Urinary bladder (tissue), 4 donors: ENCODE results near the gene WLS. TPM values are rescaled to one million over a fixed set of nuclear protein-coding genes. Genes with fewer than 3 reads are reported as not detected.

Experiments used
- DNase-seq: peaks from one replicate; pipeline ENCODE4 v3.0.0-alpha.2; 2015; ENCODE audit errors: extremely low spot score
- H3K27ac ChIP-seq: one replicate; pipeline ENCODE4 v1.5.1; 2013; ENCODE audit warnings: low read depth, mild to moderate bottlenecking, moderate library complexity
- H3K36me3 ChIP-seq: one replicate; pipeline ENCODE4 v1.6.1; 2013; ENCODE audit warnings: mild to moderate bottlenecking, moderate library complexity; ENCODE audit not compliant: insufficient read depth
- H3K4me1 ChIP-seq: one replicate; pipeline ENCODE4 v1.6.1; 2013; ENCODE audit warnings: mild to moderate bottlenecking, moderate library complexity; ENCODE audit not compliant: insufficient read depth
- H3K4me3 ChIP-seq: one replicate; pipeline ENCODE4 v1.5.1; 2013; ENCODE audit warnings: low read depth, low read length
- WGBS: extraction: QIAGEN DNeasy Blood & Tissue Kit; methylation state at CpG from one replicate; pipeline ENCODE4 v1.1.7; 2013; 5-methylcytosine and 5-hydroxymethylcytosine counted together
- polyA plus RNA-seq: library from polyadenylated mRNA; stranded (reverse); fragments of 200-250 nt; gene quantifications from one replicate; pipeline ENCODE4 v1.2.3, GENCODE V29; 2013
- total RNA-seq: library from RNA; depleted of rRNA; stranded (reverse); fragments of >200 nt; gene quantifications from one replicate; pipeline ENCODE4 v1.2.3, GENCODE V29; 2014
- donor health status: healthy with polysubstance abuse.
- donor health status: healthy.

Gene WLS
- total and polyA plus RNA-seq, 2 donors: 98.7 to 107 TPM

DNA sequence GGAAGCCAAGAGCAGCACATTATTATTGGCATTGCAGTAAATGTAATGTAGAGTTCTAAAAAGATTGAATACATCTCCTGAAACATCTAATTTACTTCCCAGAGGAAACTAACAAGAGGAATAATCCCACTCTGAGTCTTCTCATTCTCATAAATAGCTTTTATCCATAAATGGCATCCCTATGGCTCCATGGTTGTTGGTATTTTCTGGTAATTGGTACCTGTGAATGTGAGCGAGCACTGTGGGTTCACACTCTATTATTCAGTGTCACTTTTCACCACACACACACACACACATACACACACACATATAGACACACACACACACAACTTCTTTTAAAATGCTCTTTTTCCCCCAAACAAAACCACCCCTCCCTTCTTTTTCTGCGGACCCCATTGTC, 4.7 kb upstream of the WLS start:
- no peak overlapping the region for H3K27ac ChIP-seq
- no peaks in the 10 kb centered on the region for H3K4me1 ChIP-seq
- WGBS: 98% methylated on average over 2 of the region's 2 CpGs
- H3K36me3 ChIP-seq: no peaks in the 10 kb centered on the region
- no peak for DNase-seq
- no peak overlapping the region for H3K4me3 ChIP-seq

DNA sequence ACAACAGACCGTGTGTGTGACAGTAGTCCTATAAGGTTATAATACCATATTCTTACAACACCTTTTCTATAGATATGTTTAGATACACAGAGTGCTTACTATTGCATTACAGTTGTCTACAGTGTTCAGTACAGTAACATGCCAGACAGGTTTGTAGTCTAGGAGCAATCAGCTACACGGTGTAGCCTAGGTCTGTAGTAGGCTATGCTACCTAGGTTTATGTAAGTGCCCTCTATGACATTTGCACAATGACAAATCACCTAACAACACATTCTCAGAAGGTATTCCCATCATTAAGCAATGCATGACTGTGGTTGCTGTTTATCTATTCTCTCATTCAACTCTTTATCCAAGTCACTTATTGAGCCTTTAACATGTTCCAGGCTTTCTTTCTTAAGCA, 1.8 kb upstream of the WLS start:
- Histone ChIP-seq H3K4me3 (no peak overlapping the region), H3K27ac (no peak overlapping the region), H3K36me3 (no peaks in the 10 kb centered on the region), H3K4me1 (peaks cover 1% of the 10 kb centered on the region)
- WGBS: 82% methylated on average over 2 of the region's 2 CpGs
- no peak for DNase-seq

DNA sequence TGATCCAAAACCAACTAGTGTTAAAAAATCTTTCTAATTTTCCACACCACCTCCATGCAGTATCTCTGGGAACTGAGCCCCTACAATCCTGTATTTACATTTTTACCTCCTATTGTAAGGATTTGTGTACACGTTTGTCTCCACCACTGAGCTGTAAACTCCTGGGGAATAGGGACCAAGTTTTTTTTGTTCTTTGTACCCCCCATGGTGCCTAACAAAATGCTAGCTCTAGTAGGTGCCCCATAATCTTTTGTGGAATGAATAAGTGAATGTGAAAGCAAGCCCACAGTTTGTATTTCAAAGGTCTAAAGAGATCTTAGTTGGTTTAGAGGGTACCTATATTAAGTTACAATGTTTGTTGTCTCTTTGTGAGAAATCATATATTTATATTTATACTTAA, 879 bp upstream of the WLS start:
- Histone ChIP-seq H3K4me3 (peak overlapping the region; percentile 74), H3K36me3 (no peaks in the 10 kb centered on the region), H3K27ac (no peak overlapping the region), H3K4me1 (peaks cover 1% of the 10 kb centered on the region)
- no peak for DNase-seq
- 35% methylated on average over 1 of the region's 1 CpG for WGBS

DNA sequence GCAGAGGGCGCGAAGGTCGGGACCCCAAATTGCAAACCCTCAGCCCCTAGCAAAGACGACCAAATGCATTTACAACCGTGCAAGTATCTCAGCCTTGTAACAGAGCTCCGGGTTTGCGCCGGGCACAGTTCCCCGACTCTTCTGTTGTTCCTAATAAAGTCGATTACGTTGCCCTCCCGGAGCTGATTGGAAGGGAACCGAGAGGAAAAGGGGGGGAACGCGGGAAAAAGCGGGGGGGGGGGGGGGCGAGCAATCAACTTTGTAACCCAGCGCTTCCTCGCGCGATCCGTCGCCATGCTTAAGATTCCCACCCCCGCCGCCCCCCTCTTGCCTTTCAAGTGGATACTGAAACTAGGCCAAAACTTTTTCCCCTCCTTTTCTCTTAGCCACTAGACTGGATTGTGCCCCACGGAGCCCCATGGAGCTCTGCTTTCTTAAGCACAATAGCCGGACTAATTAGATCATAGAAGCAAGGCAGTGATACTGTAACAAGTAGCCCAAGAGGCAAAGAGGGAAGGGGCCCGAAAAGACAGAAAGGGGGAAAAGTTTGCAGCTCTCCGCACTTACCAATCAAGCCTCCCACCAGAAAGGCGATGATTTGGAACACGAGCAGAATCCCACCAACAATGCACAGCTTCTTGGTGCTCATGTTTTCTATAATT, 565 bp downstream of the WLS start:
- Histone ChIP-seq H3K4me1 (peaks cover 1% of the 10 kb centered on the region), H3K4me3 (peak overlapping the region; percentile 74), H3K36me3 (no peaks in the 10 kb centered on the region), H3K27ac (peak overlapping the region; percentile 80)
- 2% methylated on average over 31 of the region's 31 CpGs for WGBS
- no peak for DNase-seq

DNA sequence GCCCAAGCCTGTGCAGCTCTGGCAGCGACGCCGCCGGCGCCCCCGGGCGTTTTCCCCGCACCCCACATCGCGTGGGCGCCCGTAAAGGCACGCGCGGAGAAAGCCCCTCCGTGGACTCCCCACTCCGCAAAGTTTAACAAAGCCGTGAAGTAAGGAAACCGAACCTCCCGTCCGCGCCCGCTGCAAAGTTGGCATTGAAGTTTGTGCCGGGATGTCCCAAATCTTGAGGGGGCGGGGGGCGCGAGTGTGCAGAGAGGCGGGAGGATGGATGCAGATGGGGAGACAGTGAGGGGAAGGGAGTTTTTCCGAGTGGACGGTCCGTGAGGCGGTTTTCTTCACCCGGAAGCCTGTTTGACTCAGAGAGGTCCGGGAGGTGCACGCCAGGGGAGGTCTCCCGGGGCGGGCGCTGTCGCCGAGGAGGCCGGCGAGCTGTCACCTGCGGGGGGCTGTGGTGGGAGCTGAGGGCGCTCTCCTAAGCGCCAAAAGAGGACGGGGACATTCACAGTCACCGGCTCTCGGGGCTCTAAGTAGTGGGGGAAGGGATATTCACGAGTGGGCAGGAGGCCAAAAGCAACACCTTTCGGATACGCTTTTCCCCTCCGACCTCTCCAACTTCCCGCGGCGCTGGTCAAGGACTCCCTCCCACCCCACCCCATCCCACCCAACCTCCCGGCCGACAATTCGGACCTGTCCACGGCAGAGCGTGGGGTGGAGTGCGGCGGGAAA, 1.3 kb downstream of the WLS start:
- no peak for DNase-seq
- H3K4me3 ChIP-seq: peak overlapping the region; percentile 74
- H3K27ac ChIP-seq: peak overlapping the region; percentile 34
- WGBS: 1% methylated on average over 62 of the region's 62 CpGs
- H3K36me3 ChIP-seq: no peaks in the 10 kb centered on the region
- H3K4me1 ChIP-seq: peaks cover 1% of the 10 kb centered on the region

DNA sequence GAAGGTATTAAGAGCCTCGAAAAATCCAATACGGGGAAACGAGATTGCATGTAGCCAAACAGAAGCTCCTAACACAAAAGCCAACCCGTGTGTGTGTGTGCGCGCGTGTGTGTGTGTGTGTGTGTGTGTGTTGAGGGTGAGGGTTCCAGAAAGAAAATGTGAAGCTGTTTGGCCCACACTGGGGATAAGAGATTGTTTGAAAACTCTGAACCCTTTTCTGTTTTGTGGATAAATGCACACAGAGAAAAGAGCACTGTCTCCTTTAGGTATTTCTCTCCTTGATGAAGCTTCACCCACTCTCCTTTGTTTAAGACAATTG, 1.9 kb downstream of the WLS start:
- 6% methylated on average over 7 of the region's 7 CpGs for WGBS
- peaks cover 3% of the 10 kb centered on the region for H3K4me1 ChIP-seq
- peak overlapping the region; percentile 33 for H3K27ac ChIP-seq

DNA sequence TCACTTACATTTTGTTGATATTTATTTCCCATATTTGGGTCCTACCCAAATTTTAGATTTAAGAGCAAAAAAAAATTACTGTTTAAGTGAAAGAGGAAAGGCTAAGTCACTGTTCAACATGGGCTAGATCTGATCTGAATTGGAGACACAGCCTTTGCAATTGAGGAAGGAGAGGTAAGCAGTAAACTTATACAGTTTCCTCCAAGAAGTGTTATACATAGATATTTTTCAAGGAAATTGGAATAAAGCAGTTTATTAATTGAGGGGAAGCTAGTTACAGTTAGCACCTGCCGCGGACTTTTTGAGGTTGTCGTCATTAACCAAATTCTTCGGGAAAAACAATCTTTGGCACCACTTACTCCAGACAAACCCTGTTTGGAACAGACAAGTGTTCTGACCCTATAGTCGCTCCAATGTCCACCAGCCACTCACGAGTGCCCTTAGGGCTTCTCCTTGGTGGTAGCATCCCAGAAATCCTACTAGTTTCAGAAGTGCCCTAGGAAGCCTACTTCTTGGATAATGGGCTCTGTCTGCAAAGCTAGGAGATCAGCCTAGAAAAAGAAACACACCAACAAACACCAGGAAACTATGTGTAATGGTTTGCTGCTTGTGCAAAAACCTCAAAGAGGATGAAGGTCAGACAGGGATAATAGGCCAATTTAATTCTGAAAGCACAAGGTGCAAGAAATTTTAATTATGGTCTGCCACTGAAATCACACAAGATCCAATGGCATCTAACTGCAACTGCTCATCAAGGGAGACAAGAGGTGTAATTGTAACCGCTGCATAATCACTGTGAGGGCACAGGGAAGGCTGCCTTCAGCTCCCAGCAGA, 2.5 kb downstream of the WLS start:
- no peaks in the 10 kb centered on the region for H3K36me3 ChIP-seq

More for the DNA sequence above, 1.9 kb downstream of the WLS start:
- H3K4me3 ChIP-seq: peak overlapping the region; percentile 74
- no peak for DNase-seq
- H3K36me3 ChIP-seq: no peaks in the 10 kb centered on the region

DNA sequence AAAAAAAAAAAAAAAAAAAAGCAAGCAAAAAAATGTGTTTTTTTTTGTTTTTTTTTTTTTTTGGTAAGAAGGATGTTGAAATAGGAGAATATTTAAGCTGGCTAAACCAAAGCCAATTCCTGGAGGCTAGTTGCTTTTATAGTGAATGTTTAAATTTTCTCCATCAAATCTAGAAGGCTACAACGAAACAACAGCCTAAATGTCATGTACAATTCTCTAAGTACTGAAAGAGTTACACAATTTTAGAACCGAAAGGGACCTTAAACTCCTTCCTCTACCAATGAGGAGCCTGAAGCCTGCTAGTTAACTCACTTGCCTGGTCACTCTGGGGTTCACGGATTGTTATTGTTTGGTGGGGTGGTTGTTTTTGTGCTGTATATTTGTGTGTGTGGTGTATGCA, 3.5 kb downstream of the WLS start:
- peaks cover 3% of the 10 kb centered on the region for H3K4me1 ChIP-seq
- no peaks in the 10 kb centered on the region for H3K36me3 ChIP-seq
- DNase-seq: no peak
- H3K27ac ChIP-seq: no peak overlapping the region
- no peak overlapping the region for H3K4me3 ChIP-seq
- 24% methylated on average over 3 of the region's 3 CpGs for WGBS

More for the DNA sequence above, 2.5 kb downstream of the WLS start:
- peak overlapping the region; percentile 74 for H3K4me3 ChIP-seq
- peaks cover 3% of the 10 kb centered on the region for H3K4me1 ChIP-seq
- 45% methylated on average over 7 of the region's 7 CpGs for WGBS
- no peak for DNase-seq
- H3K27ac ChIP-seq: no peak overlapping the region

DNA sequence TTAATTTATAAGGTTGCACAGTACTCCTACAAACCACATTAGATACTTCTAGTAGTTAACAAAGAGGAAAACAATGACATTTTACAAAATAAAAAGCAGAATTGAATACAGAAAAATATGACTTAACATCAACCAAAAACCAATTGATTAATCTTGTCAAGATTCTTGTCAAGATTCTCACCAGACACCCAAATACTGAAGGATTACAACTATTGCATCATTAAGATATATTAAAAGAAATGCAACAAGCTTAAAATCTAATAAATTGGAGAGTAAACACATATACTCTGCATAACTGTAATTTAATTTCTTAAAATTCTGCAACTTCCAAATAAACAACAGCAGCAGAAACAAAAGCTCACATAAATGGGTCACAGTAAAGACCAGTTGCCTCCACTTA, 4.7 kb downstream of the WLS start:
- no peaks in the 10 kb centered on the region for H3K36me3 ChIP-seq
- peaks cover 3% of the 10 kb centered on the region for H3K4me1 ChIP-seq
- DNase-seq: no peak
- H3K27ac ChIP-seq: no peak overlapping the region
- H3K4me3 ChIP-seq: no peak overlapping the region

DNA sequence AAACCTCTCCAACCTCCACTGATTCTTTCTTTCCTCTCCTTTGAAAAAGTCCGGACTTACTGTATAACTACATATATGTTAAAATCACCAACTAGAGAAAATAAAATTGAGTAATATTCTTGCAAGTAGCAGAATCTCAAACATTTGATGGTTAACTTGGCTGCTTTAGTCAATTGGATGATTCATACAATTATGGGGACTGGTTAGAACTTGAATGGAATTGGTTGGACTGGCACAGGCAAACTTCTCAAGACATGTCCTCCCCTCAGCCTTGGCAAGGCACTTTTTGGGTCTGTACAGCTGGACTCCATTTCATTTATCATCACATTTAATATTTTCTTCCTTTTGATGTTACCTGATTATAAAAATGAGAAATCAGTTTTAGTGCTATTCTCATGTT, 6.5 kb downstream of the WLS start:
- Histone ChIP-seq H3K4me3 (no peak overlapping the region), H3K27ac (no peak overlapping the region), H3K4me1 (peaks cover 3% of the 10 kb centered on the region), H3K36me3 (no peaks in the 10 kb centered on the region)
- WGBS: 92% methylated on average over 1 of the region's 1 CpG
- DNase-seq: no peak

DNA sequence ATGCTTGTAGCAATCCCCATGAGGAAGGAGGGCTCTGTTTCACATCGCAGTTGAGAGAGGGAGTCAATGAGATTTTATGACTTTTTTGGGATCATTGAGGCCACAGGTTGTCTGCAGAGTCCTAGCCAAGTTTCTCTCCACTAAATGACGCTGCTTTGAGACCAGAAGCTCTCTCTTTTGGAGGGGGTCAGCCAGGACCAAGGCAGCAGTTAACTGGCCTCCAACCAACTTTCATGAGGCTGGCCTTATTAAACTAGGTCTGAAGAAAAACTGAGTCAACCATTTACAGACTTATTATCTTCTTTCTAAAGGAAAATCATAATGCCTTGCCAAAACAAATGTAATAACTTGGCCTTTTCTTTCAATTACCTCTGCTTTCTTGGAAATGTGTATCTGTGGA, 8.6 kb downstream of the WLS start:
- Histone ChIP-seq H3K4me1 (peaks cover 2% of the 10 kb centered on the region), H3K36me3 (no peaks in the 10 kb centered on the region), H3K27ac (no peak overlapping the region), H3K4me3 (no peak overlapping the region)
- 33% methylated on average over 2 of the region's 2 CpGs for WGBS
- no peak for DNase-seq

DNA sequence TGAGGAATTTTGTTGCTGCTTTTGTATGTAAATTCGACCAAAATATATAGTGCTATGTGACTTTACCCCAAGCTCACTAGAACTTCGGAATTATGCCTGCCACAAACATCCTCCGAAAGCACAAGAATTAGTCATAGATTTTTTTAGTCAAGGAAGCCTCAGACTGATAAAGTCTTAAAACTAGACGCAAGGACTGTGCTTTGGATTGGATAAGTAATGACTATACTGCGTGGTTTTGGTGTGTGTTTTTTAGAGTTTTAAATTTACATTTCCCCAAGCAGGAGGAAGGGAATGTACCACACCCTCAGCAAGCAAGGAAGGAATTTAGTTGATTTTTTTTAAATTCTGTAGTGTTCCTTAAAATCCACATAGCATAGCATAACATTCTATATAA, 10.3 kb downstream of the WLS start:
- no peak overlapping the region for H3K4me3 ChIP-seq
- no peak for DNase-seq
- whole genome bisulfite sequencing: 23% methylated on average over 5 of the region's 5 CpGs
- peaks cover 2% of the 10 kb centered on the region for H3K4me1 ChIP-seq
- H3K36me3 ChIP-seq: no peaks in the 10 kb centered on the region
- H3K27ac ChIP-seq: peak overlapping the region; percentile 5

DNA sequence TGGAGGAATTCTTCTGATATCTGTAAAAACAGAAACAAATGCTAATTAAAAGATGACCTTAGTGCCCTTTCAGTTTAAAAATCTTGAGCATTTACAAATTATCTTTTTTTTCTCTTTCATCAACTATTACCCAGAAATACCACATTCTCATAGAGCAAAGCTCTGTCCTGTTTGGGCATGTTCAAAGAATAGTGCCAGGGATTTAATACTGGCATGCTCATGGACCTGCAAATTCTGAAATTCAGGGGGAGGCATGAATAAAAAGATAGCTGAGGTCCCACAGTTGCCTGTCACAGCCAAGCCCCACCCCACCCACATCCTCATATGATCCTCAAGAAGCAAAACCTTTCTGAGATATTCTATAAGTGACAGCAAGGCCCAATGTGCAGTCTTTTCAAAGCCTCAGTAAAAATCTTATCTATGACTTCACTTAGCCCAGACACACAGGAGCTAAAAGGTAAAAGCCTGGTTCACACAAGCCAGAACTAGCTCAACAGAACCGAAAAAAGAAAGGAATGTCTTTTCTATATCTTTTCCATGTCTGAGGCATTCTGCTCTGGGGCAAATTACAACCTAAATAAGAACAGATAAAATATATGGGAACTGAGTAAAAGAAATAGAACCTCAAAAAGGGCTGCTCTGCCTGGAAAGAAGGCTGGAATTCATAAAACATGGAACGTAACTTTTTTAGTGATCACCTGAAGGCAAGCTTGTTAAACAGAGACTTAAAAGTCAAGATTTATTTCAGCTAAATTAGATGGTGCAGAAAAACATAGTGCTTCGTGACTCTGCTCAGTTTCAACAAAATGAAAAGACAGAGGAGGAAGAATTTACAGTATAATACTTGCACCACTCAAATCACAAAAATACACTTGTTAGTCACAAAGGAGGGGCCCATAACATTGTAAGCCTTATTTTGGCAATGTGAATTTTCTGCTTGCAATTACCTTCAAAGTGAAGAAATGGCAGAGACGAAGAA, 11.0 kb downstream of the WLS start:
- H3K4me1 ChIP-seq: peaks cover 2% of the 10 kb centered on the region
- peak overlapping the region; percentile 5 for H3K27ac ChIP-seq
- 40% methylated on average over 4 of the region's 4 CpGs for WGBS
- no peak overlapping the region for H3K4me3 ChIP-seq
- DNase-seq: no peak
- no peaks in the 10 kb centered on the region for H3K36me3 ChIP-seq
